Neural crest cell (in vitro differentiated cells): ENCODE data around the gene ILDR2. TPM values are rescaled to one million over a fixed set of nuclear protein-coding genes. Genes with fewer than 3 reads are reported as not detected.

Source experiments
- DNase-seq: peaks from one replicate; pipeline ENCODE4 v3.0.0; 2021; ENCODE audit warnings: low read depth, mixed read lengths, low spot score
- H3K27ac Mint-ChIP-seq: one replicate; pipeline ENCODE4 v1.8.0; 2021; ENCODE audit warnings: mild to moderate bottlenecking, mixed read lengths; ENCODE audit not compliant: unreplicated experiment
- H3K27me3 Mint-ChIP-seq: 2 replicates; pipeline ENCODE4 v1.8.0; 2021; ENCODE audit warnings: low read depth, mild to moderate bottlenecking, mixed read lengths
- H3K36me3 Mint-ChIP-seq: 2 replicates; pipeline ENCODE4 v1.8.0; 2021; ENCODE audit warnings: low read depth, mild to moderate bottlenecking, mixed read lengths
- H3K4me1 Mint-ChIP-seq: 2 replicates; pipeline ENCODE4 v1.8.0; 2021; ENCODE audit warnings: mixed read lengths
- H3K4me3 Mint-ChIP-seq: one replicate; pipeline ENCODE4 v1.8.0; 2021; ENCODE audit warnings: mild to moderate bottlenecking, mixed read lengths
- H3K9me3 Mint-ChIP-seq: 2 replicates; pipeline ENCODE4 v1.8.0; 2021; ENCODE audit warnings: mixed read lengths
- CTCF ChIP-seq: fragments of 200-600 bp; sonication (generic); conservative IDR thresholded peaks from 2 replicates; pipeline ENCODE4 v1.5.0; 2021; ENCODE audit warnings: antibody characterized with exemption, mild to moderate bottlenecking
- total RNA-seq: library from RNA; stranded (reverse); gene quantifications from 2 replicates; pipeline ENCODE4 v1.2.1, GENCODE V29; 2021

Gene ILDR2
- total RNA-seq, 1 donor from 2014 or later = 30.3 TPM

- H3K9me3 Mint-ChIP-seq = peaks cover 10% of the 10 kb centered on the region
- no peaks in the 10 kb centered on the region for H3K4me1 Mint-ChIP-seq
- peaks cover 3% of the 10 kb centered on the region for H3K36me3 Mint-ChIP-seq
- H3K4me3 Mint-ChIP-seq = no peak overlapping the region
- H3K27me3 Mint-ChIP-seq = no peaks in the 10 kb centered on the region
- no peak for TF ChIP-seq CTCF
- no peak overlapping the region for H3K27ac Mint-ChIP-seq
- DNase-seq = no peak
These were observed 23.7 kb upstream of the ILDR2 start for GRCh38 chr1:166999075-166999474.

- Mint-ChIP-seq H3K9me3 (no peaks in the 10 kb centered on the region), H3K4me3 (no peak within 1 kb of the TSS), H3K36me3 (no peaks in the 10 kb centered on the region), H3K27me3 (no peaks in the 10 kb centered on the region), H3K27ac (no peak within 1 kb of the TSS), H3K4me1 (no peaks in the 10 kb centered on the region)
- no peak for TF ChIP-seq CTCF
- no peak for DNase-seq
These were observed 13.7 kb upstream of the ILDR2 start, which contains the start of gene MAEL for GRCh38 chr1:166988974-166989515. Gene MAEL (plus strand): TSS chr1:166989280. CDS start chr1:166989353, 73 bp downstream.

GRCh38 chr1:166981589-166981988, 6.2 kb upstream of the ILDR2 start:
- H3K4me3 Mint-ChIP-seq = no peak overlapping the region
- peaks cover 14% of the 10 kb centered on the region for H3K27me3 Mint-ChIP-seq
- H3K4me1 Mint-ChIP-seq = peaks cover 4% of the 10 kb centered on the region

GRCh38 chr1:166980818-166981217, 5.5 kb upstream of the ILDR2 start:
- TF ChIP-seq CTCF = no peak
- Mint-ChIP-seq H3K4me3 (no peak overlapping the region), H3K27ac (no peak overlapping the region), H3K4me1 (peaks cover 12% of the 10 kb centered on the region), H3K9me3 (no peaks in the 10 kb centered on the region), H3K36me3 (no peaks in the 10 kb centered on the region), H3K27me3 (peaks cover 21% of the 10 kb centered on the region)
- no peak for DNase-seq

More at GRCh38 chr1:166981589-166981988, 6.2 kb upstream of the ILDR2 start:
- TF ChIP-seq CTCF = no peak
- no peaks in the 10 kb centered on the region for H3K9me3 Mint-ChIP-seq
- H3K36me3 Mint-ChIP-seq = no peaks in the 10 kb centered on the region
- no peak overlapping the region for H3K27ac Mint-ChIP-seq
- DNase-seq = no peak

- DNase-seq = no peak
- no peak for TF ChIP-seq CTCF
- no peak overlapping the region for H3K27ac Mint-ChIP-seq
- no peaks in the 10 kb centered on the region for H3K36me3 Mint-ChIP-seq
- H3K9me3 Mint-ChIP-seq = no peaks in the 10 kb centered on the region
- H3K4me1 Mint-ChIP-seq = peaks cover 13% of the 10 kb centered on the region
- peaks cover 22% of the 10 kb centered on the region for H3K27me3 Mint-ChIP-seq
- H3K4me3 Mint-ChIP-seq = no peak overlapping the region
These were observed 5.0 kb upstream of the ILDR2 start for GRCh38 chr1:166980383-166980782.
